Activated T-helper 1 cell treated with anti-CD3 and anti-CD28 coated beads, Interleukin-12 subunit alpha, Interleukin-12 subunit beta, Interleukin-2, Interleukin-4 antibody, amounts not matched to agents 30 ng/mL and 10 ng/mL and 1 ng/mL, durations not matched to agents 14 hours and 24 hours and 36 hours (primary cell): ENCODE data around the gene F7. TPM values are rescaled to one million over a fixed set of nuclear protein-coding genes. Genes with fewer than 3 reads are reported as not detected.
A peak's percentile ranks its signal among the peaks of the same experiment; 100 is the strongest.
"Not testable (repeated sequence)": the region's sequence is repeated elsewhere in the genome, so short reads cannot be mapped to it uniquely, and the experiment has no call there.

ENCODE experiments used
- DNase-seq: peaks from one replicate; pipeline ENCODE4 v3.0.0; 2021; ENCODE audit warnings: low spot score
- H3K27ac Mint-ChIP-seq: one replicate; pipeline ENCODE4 v1.8.0; 2021; ENCODE audit warnings: mild to moderate bottlenecking, mixed read lengths
- H3K27me3 Mint-ChIP-seq: one replicate; pipeline ENCODE4 v1.8.0; 2022; ENCODE audit warnings: mild to moderate bottlenecking, moderate library complexity, mixed read lengths; ENCODE audit not compliant: insufficient read depth
- H3K36me3 Mint-ChIP-seq: one replicate; pipeline ENCODE4 v1.8.0; 2021; ENCODE audit warnings: low read depth, mixed read lengths
- H3K4me1 Mint-ChIP-seq: one replicate; pipeline ENCODE4 v1.8.0; 2021; ENCODE audit warnings: low read depth, mixed read lengths
- H3K4me3 Mint-ChIP-seq: one replicate; pipeline ENCODE4 v1.8.0; 2021; ENCODE audit warnings: mild to moderate bottlenecking, moderate library complexity, mixed read lengths
- H3K9me3 Mint-ChIP-seq: one replicate; pipeline ENCODE4 v1.8.0; 2021; ENCODE audit warnings: mixed read lengths
- intact Hi-C: fragments of 100-400 bp; cut with micrococcal nuclease; formaldehyde crosslinking; loops from one replicate; pipeline ENCODE4 v1.15.1; 2024
- total RNA-seq: library from RNA; stranded (reverse); gene quantifications from 2 replicates; pipeline ENCODE4 v1.2.3, GENCODE V29; 2022

F7 gene
- total RNA-seq, 1 donor from 2014 or later = not detected

DNA sequence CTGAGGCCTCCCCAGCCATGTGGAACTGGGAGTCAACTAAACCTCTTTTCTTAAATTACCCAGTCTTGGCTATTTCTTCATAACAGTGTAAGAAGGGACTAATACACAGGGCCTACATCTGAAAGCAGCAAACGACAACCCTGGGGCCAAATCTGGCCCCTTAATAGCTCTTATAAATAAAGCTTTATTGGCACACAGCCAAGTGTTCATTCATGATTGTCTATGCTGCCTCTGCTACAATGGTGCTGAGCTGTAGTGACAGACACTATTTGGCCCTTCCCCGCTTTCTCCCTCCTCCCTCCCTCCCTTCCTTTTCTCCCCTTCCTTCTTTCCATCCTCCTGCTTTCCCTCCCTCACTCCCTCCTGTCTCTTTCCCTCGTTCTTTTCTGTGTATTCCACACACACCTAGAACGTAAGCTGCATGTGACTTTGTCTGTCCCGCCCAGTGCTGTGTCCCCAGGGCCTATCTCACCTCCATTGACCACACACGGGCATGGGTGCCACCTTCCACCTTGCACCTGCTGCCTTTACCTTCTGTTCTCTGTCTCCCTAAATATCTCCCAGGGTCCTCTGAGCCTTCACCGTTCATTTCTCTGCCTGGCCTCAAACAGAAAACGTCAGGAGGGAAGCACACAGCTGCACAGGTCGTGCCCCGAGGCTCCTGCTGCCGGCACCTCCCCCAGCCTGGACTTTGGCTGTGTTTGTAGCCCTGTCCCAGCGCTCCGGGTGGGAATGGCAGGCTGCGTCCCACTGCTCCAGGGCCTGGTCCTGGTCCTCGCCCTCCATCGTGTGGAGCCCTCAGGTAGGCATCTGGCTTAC is 52.5 kb downstream of the F7 start, which contains the start of gene PROZ:
PROZ (plus strand) TSS at position 720 of the 819 bp plus-strand sequence; CDS start at position 733, 13 bp downstream.
- intact Hi-C loops = no loop called here
- H3K9me3 Mint-ChIP-seq = peaks cover 29% of the 10 kb centered on the region
- peaks cover 16% of the 10 kb centered on the region for H3K27me3 Mint-ChIP-seq
- DNase-seq = no peak
- H3K27ac Mint-ChIP-seq = no peak within 1 kb of the TSS
- H3K36me3 Mint-ChIP-seq = peaks cover 3% of the 10 kb centered on the region
- H3K4me3 Mint-ChIP-seq = no peak within 1 kb of the TSS
- H3K4me1 Mint-ChIP-seq = peaks cover 24% of the 10 kb centered on the region

DNA sequence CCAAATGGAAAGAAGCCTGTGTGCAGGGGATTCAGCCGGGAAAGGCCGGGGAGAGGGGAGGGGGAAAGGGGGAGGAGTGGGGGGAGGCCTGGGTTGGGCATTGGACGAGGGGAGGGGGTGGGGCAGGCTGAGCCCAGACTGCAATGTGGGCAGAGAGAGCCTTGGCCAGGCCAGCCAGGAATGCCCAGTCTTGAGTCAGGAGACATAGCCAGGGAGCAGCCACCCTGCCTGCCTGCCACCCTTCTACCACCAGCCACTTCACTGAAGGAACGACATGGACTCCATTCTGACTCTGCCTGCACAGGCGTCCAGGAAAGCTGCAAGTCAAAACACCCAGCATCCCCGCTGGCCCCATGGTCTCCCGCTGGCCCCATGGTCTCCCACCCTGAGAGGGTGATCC is 53.4 kb downstream of the F7 start:
- H3K27ac Mint-ChIP-seq = no peak overlapping the region
- intact Hi-C loops = no loop called here
- H3K36me3 Mint-ChIP-seq = peaks cover 3% of the 10 kb centered on the region
- peaks cover 28% of the 10 kb centered on the region for H3K4me1 Mint-ChIP-seq
- peaks cover 29% of the 10 kb centered on the region for H3K9me3 Mint-ChIP-seq
- H3K4me3 Mint-ChIP-seq = no peak overlapping the region
- peaks cover 12% of the 10 kb centered on the region for H3K27me3 Mint-ChIP-seq
- no peak for DNase-seq

DNA sequence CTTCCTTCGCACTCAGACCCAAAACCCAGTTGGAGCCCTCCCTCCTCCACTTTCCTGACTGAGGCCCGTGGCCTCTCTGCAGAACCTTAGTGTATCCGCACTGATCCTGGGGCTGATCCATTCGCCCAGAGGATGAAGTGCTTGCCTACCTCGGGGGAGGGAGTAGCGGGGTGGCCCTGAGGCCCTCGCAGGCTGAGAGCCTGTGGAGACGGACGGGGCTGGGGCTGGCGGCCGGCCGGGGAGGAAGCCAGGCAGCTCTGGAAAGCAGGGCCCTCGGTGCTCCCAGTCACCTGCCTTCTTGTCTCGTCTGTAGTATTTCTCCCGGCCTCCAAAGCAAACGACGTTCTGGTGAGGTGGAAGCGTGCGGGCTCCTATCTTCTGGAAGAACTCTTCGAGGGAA is 54.1 kb downstream of the F7 start:
- Mint-ChIP-seq H3K9me3 (peaks cover 27% of the 10 kb centered on the region), H3K27ac (no peak overlapping the region), H3K27me3 (peaks cover 12% of the 10 kb centered on the region), H3K4me1 (peaks cover 25% of the 10 kb centered on the region), H3K36me3 (peaks cover 3% of the 10 kb centered on the region), H3K4me3 (no peak overlapping the region)
- DNase-seq = no peak
- intact Hi-C loops = no loop called here

DNA sequence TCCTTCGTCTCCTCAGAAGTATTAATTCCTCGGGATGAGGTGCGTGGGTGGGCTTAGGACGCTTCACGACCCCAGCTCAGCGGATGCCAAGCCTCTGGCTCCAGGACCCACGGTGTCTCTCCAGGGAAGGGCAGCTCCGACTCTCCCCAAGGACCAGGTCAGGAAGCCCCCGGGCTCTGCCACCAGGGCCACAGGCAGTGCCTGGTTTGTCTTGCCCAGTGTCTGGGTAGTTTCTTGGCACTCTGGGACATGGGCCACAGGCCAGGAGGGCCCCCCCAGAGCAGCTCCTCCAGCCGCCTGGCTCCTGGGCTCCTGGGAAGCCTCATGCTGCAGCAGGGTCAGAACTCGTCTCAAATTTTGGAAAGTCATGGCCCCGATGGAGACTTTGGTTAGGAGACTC is 55.4 kb downstream of the F7 start:
- intact Hi-C loops = no loop called here
- peaks cover 14% of the 10 kb centered on the region for H3K9me3 Mint-ChIP-seq
- no peaks in the 10 kb centered on the region for H3K36me3 Mint-ChIP-seq
- peaks cover 21% of the 10 kb centered on the region for H3K4me1 Mint-ChIP-seq
- DNase-seq = no peak
- peak overlapping the region; percentile 45 for H3K4me3 Mint-ChIP-seq
- H3K27me3 Mint-ChIP-seq = peaks cover 10% of the 10 kb centered on the region
- peak overlapping the region; percentile 72 for H3K27ac Mint-ChIP-seq

DNA sequence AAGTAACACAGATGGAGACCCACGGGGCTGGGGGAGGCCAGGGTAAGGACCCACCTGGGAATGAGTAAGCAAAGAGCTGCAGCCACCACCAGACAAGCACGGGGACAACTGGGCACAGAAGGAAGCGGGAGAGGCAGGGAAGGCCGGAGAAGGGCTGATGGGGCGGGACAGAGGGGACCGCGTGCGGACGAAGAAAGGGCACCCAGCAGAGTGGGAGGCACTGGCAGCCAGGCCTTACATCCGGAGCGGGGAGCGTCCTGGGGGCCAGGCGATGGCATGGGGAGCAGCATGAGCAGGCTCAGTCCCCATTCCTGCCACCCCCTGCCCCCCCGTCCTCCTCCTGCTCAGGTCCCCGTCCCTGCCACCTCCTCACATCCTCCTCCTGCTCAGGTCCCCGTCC is 55.8 kb downstream of the F7 start:
- intact Hi-C loops = no loop called here
- peaks cover 9% of the 10 kb centered on the region for H3K9me3 Mint-ChIP-seq

DNA sequence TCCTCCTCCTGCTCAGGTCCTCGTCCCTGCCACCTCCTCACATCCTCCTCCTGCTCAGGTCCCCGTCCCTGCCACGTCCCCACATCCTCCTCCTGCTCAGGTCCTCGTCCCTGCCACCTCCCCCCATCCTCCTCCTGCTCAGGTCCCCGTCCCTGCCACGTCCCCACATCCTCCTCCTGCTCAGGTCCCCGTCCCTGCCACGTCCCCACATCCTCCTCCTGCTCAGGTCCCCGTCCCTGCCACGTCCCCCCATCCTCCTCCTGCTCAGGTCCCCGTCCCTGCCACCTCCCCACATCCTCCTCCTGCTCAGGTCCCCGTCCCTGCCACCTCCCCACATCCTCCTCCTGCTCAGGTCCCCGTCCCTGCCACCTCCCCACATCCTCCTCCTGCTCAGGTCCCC is 56.4 kb downstream of the F7 start:
- peaks cover 21% of the 10 kb centered on the region for H3K4me1 Mint-ChIP-seq
- DNase-seq, H3K36me3 Mint-ChIP-seq, H3K9me3 Mint-ChIP-seq, H3K27me3 Mint-ChIP-seq, intact Hi-C loops, H3K27ac Mint-ChIP-seq, H3K4me3 Mint-ChIP-seq: not testable (repeated sequence)

More for the DNA sequence above, 55.8 kb downstream of the F7 start:
- Mint-ChIP-seq H3K4me1 (peaks cover 21% of the 10 kb centered on the region), H3K27me3 (peaks cover 10% of the 10 kb centered on the region), H3K27ac (peak overlapping the region; percentile 72), H3K4me3 (peak overlapping the region; percentile 45), H3K36me3 (no peaks in the 10 kb centered on the region)
- no peak for DNase-seq

DNA sequence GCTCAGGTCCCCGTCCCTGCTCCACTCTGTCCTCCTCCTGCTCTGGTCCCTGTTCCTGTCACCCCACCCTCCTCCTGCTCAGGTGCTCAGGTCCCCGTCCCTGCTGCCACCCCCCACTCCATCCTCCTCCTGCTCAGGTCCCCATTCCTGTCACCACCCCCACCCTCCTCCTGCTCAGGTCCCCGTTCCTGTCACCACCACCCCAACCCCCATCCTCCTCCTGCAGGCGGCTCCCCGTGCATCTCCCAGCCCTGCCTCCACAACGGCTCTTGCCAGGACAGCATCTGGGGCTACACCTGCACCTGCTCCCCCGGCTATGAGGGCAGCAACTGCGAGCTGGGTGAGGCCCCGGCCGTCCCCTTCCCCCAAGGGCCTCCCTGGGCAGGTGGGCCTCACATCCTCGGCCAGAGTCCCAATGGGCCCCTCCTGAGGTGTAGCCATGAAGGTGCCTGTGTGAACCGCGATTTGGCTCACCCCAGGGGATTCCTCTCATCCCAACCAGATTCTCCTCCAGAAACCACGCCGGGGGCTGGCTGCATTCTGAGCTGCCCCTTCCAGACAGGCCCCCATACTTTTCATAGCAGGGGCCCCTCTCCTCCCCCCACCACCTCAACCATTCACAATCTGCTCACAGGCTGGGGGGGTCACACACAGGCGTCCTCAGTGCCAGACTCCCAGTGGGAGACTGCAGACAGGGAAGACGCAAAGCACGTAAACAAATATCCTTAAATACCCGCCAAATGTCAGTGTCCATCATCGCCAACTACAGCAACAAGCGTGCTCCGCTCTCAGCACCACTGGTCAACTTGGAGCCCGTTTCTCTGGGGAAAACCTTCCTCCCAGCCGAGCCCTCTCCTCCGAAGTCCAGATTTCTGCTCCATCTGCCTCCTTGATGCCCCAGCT is 57.4 kb downstream of the F7 start:
- Mint-ChIP-seq H3K4me1 (peaks cover 21% of the 10 kb centered on the region), H3K4me3 (peak overlapping the region; percentile 15), H3K27ac (peak overlapping the region; percentile 23), H3K9me3 (no peaks in the 10 kb centered on the region), H3K36me3 (peaks cover 3% of the 10 kb centered on the region), H3K27me3 (no peaks in the 10 kb centered on the region)
- intact Hi-C loops = no loop called here
- DNase-seq = no peak

DNA sequence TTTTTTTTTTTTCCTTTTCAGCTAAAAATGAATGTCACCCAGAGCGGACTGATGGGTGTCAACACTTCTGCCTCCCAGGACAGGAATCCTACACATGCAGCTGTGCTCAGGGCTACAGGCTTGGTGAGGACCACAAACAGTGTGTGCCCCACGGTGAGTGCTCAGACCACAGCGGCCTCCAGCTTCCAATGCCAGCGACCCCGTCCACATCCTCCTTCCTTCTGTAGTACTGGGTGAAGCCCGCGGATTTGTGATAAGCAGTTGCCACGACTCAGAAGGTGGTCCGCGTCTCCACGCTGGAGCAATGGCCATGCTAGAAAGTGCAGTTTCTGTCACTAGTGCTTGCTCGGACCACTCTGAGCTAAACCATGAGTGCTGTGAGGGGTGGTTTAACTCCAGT is 58.9 kb downstream of the F7 start:
- no peak for DNase-seq
- peaks cover 21% of the 10 kb centered on the region for H3K4me1 Mint-ChIP-seq

DNA sequence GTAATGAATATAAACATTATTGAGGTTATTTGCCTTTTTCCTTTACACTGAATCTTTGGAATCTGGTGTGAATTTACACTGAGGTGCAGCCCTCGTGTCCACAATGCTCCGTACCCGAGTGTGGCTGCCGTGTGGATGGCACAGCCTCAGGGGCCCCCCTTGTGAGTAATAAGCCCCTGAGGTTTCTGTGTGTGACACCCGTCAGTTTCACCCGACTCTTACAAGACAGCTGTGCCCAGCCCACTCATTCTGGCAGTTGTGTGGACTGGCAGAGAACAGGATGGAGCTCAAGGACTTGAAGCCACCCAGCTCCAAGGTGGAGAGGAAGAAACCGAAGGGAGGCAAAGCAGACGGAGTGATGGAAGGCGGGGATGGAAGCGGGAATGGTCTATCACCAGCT is 60.7 kb downstream of the F7 start:
- intact Hi-C loops = no loop called here
- no peak overlapping the region for H3K4me3 Mint-ChIP-seq
- H3K27ac Mint-ChIP-seq = no peak overlapping the region
- peaks cover 17% of the 10 kb centered on the region for H3K4me1 Mint-ChIP-seq
- H3K9me3 Mint-ChIP-seq = no peaks in the 10 kb centered on the region
- DNase-seq = no peak
- H3K36me3 Mint-ChIP-seq = peaks cover 18% of the 10 kb centered on the region
- H3K27me3 Mint-ChIP-seq = no peaks in the 10 kb centered on the region

More for the DNA sequence above, 58.9 kb downstream of the F7 start:
- Mint-ChIP-seq H3K9me3 (no peaks in the 10 kb centered on the region), H3K4me3 (no peak overlapping the region), H3K27ac (no peak overlapping the region), H3K27me3 (no peaks in the 10 kb centered on the region), H3K36me3 (peaks cover 10% of the 10 kb centered on the region)
- intact Hi-C loops = no loop called here

DNA sequence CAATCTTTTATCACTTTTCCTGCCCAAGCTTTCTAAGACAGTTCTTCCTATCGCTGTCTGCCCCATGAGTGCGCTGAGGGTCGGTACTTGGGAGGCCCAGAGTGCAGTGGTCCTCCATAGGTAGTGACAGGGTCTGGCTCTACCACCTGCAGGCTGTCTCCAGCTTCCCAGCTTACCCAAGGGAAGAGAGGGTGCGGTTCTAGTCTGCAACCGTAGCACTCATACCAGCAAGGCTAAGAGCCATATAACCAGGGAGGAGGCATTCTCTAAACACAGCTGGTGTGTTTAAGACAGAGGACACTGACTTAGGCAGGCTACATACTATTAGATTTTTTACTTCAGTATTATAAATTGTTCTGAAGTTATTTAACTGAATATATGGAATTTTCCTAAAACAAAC is 61.1 kb downstream of the F7 start:
- Mint-ChIP-seq H3K27me3 (no peaks in the 10 kb centered on the region), H3K4me1 (peaks cover 15% of the 10 kb centered on the region), H3K4me3 (no peak overlapping the region), H3K9me3 (no peaks in the 10 kb centered on the region), H3K36me3 (peaks cover 18% of the 10 kb centered on the region), H3K27ac (no peak overlapping the region)
- no peak for DNase-seq
- intact Hi-C loops = no loop called here

DNA sequence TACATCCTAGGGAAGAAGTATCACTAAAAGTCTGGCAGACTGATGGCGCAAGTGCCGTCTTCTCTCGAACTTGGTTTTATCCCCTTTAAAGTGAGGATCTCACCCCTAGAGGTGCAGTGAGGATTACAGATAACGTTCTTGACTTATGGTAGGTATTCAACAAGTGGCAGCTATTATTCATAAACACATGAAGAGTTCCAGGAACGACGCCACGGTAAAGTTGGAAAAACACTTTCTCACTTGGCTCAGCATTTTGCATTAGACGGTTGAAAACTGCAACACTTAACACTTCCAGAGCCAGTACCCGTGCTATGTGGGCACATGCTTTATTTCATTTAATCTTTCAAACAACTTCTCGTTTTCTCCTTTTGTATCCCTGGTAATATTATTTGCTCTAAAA is 61.6 kb downstream of the F7 start:
- H3K4me1 Mint-ChIP-seq = peaks cover 15% of the 10 kb centered on the region

DNA sequence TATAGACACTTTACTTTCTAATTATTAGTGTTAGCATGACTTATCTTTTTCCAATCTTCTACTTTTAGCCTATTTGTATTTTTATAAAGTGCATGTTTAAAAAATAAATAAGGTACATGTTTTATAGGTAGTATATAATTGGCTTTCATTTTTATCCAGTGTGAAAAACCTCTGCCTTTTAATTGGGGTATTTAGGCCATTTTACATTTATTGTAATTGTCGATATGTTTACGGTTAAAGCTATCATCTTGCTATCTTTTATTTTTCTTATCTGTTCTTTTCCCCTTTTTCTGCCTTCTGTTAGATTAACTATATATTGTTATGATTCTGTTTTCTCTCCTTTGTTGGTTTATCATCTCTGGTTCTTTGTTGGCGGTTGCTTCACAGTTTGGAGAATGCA is 62.0 kb downstream of the F7 start:
- intact Hi-C loops = no loop called here
- no peak overlapping the region for H3K4me3 Mint-ChIP-seq
- peaks cover 15% of the 10 kb centered on the region for H3K4me1 Mint-ChIP-seq
- peaks cover 18% of the 10 kb centered on the region for H3K36me3 Mint-ChIP-seq
- H3K27me3 Mint-ChIP-seq = no peaks in the 10 kb centered on the region
- no peak overlapping the region for H3K27ac Mint-ChIP-seq
- H3K9me3 Mint-ChIP-seq = no peaks in the 10 kb centered on the region
- no peak for DNase-seq

More for the DNA sequence above, 61.6 kb downstream of the F7 start:
- Mint-ChIP-seq H3K4me3 (no peak overlapping the region), H3K36me3 (peaks cover 18% of the 10 kb centered on the region), H3K27ac (no peak overlapping the region), H3K9me3 (no peaks in the 10 kb centered on the region), H3K27me3 (no peaks in the 10 kb centered on the region)
- intact Hi-C loops = no loop called here
- no peak for DNase-seq

DNA sequence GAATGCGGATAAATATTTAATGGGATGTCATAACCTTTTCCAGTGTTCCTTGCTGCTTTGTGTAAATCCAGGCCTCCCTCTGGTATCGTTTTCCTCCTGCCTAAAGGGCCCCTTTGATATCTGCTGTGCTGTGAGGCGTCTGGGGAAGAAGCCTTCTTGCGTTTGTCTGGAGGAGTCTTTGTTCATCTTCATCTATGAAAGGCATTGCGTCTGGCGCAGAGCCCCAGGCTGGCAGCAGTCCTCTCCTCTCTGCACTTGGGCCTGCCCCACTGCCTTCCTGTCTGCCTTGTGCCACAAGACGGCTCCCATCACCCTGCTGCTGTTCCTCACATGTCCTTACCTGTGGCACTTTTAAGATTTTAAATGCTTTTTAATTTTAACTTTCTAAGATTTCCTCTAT is 62.6 kb downstream of the F7 start:
- no peaks in the 10 kb centered on the region for H3K9me3 Mint-ChIP-seq
- H3K27ac Mint-ChIP-seq = no peak overlapping the region
- no peaks in the 10 kb centered on the region for H3K27me3 Mint-ChIP-seq
- H3K4me3 Mint-ChIP-seq = no peak overlapping the region
- no peak for DNase-seq
- intact Hi-C loops = no loop called here
- H3K4me1 Mint-ChIP-seq = peaks cover 13% of the 10 kb centered on the region
- H3K36me3 Mint-ChIP-seq = peaks cover 18% of the 10 kb centered on the region
